K562 (cell line): ENCODE measurements around the gene C20orf96. TPM values are rescaled to one million over a fixed set of nuclear protein-coding genes. Genes with fewer than 3 reads are reported as not detected.

Source experiments
- C11orf30 ChIP-seq: fragments of 450-650 bp; IDR thresholded peaks from 2 replicates; pipeline ENCODE4 v1.6.1; 2016; ENCODE audit warnings: low read depth, mild to moderate bottlenecking
- CBFA2T3 ChIP-seq: fragments of 450-650 bp; IDR thresholded peaks from 2 replicates; pipeline ENCODE4 v1.6.1; 2017
- CHD1 ChIP-seq: fragments of 200-600 bp; sonication (generic); IDR thresholded peaks from one replicate; pipeline ENCODE4 v1.6.1; 2012; ENCODE audit warnings: mild to moderate bottlenecking, moderate library complexity, low read length, inconsistent platforms
- COPS2 ChIP-seq: fragments of 450-650 bp; conservative IDR thresholded peaks from 2 replicates; pipeline ENCODE4 v1.6.1; 2016; ENCODE audit warnings: mild to moderate bottlenecking, moderate library complexity
- CUX1 ChIP-seq: fragments of 200-800 bp; sonication (Bioruptor generic); IDR thresholded peaks from 2 replicates; pipeline ENCODE4 v1.6.1; 2016; ENCODE audit warnings: missing genetic modification characterization, missing compliant biosample characterization
- E4F1 ChIP-seq: fragments of 250-450 bp; sonication (Bioruptor Pico); IDR thresholded peaks from 2 replicates; pipeline ENCODE4 v1.5.0; 2021; ENCODE audit warnings: mild to moderate bottlenecking, borderline replicate concordance
- EZH2 ChIP-seq: IDR thresholded peaks from 2 replicates; pipeline ENCODE4 v1.6.1; 2012; ENCODE audit warnings: low read depth, mild to moderate bottlenecking, inconsistent platforms, low read length, borderline replicate concordance
- HDAC1 ChIP-seq, 2 experiments: fragments of 450-650 bp; IDR thresholded peaks; 2 replicates each; pipeline ENCODE4 v1.6.1; 2016 to 2017; ENCODE audit warnings: inconsistent platforms in 1 of 2, mild to moderate bottlenecking in 1 of 2, moderate library complexity in 1 of 2
- IRF9 ChIP-seq: fragments of 450-650 bp; IDR thresholded peaks from 2 replicates; pipeline ENCODE4 v1.6.1; 2016; ENCODE audit warnings: missing biosample characterization, missing genetic modification characterization
- KAT7 ChIP-seq: sonication (generic); formaldehyde crosslinking; IDR thresholded peaks from 2 replicates; pipeline ENCODE4 v1.8.0; 2022; ENCODE audit warnings: missing genetic modification reagents, mild to moderate bottlenecking, borderline replicate concordance
- KLF1 ChIP-seq: fragments of 450-650 bp; IDR thresholded peaks from 2 replicates; pipeline ENCODE4 v1.6.1; 2016; ENCODE audit warnings: missing genetic modification characterization, missing compliant biosample characterization
- NFIC ChIP-seq: fragments of 450-650 bp; IDR thresholded peaks from 2 replicates; pipeline ENCODE4 v1.6.1; 2017; ENCODE audit warnings: mild to moderate bottlenecking, inconsistent platforms
- PRPF4 ChIP-seq: fragments of 200-400 bp; formaldehyde crosslinking; IDR thresholded peaks from one replicate; pipeline ENCODE4 v1.6.1; 2017; ENCODE audit warnings: low read length, low read depth, mild to moderate bottlenecking; ENCODE audit not compliant: insufficient read depth, poor library complexity, severe bottlenecking
- RBM25 ChIP-seq: fragments of 200-400 bp; formaldehyde crosslinking; IDR thresholded peaks from 2 replicates; pipeline ENCODE4 v1.6.1; 2018; ENCODE audit warnings: low read length, low read depth, moderate library complexity; ENCODE audit not compliant: severe bottlenecking
- RFX5 ChIP-seq: IDR thresholded peaks from 2 replicates; pipeline ENCODE4 v1.6.1; 2011; ENCODE audit warnings: low read depth, mild to moderate bottlenecking, improper control_type of control experiment, low read length
- SOX6 ChIP-seq: fragments of 450-650 bp; IDR thresholded peaks from 2 replicates; pipeline ENCODE4 v1.6.1; 2014; ENCODE audit warnings: mild to moderate bottlenecking
- STAG1 ChIP-seq: sonication (generic); formaldehyde crosslinking; IDR thresholded peaks from 2 replicates; pipeline ENCODE4 v1.5.0; 2020; ENCODE audit warnings: missing genetic modification reagents, borderline replicate concordance
- TAF7 ChIP-seq: fragments of 450-650 bp; IDR thresholded peaks from 2 replicates; pipeline ENCODE4 v1.6.1; 2016; ENCODE audit warnings: missing genetic modification characterization, missing compliant biosample characterization
- TCF3 ChIP-seq: sonication (generic); formaldehyde crosslinking; IDR thresholded peaks from 2 replicates; pipeline ENCODE4 v1.4.0; 2020; ENCODE audit warnings: mild to moderate bottlenecking, missing genetic modification reagents
- ZFPM2 ChIP-seq: fragments of 250-450 bp; sonication (Bioruptor Pico); IDR thresholded peaks from 2 replicates; pipeline ENCODE4 v1.5.1; 2022; ENCODE audit warnings: mild to moderate bottlenecking
- ZNF707 ChIP-seq: fragments of 250-450 bp; sonication (Bioruptor Pico); conservative IDR thresholded peaks from 2 replicates; pipeline ENCODE4 v1.8.0; 2022; ENCODE audit warnings: inconsistent platforms, mild to moderate bottlenecking, moderate library complexity
- ZNF76 ChIP-seq: fragments of 250-450 bp; sonication (Bioruptor Pico); IDR thresholded peaks from 2 replicates; pipeline ENCODE4 v1.4.0; 2020; ENCODE audit warnings: mild to moderate bottlenecking, moderate library complexity, borderline replicate concordance
- polyA plus RNA-seq, 8 experiments: library from polyadenylated mRNA; depleted of rRNA in 4 of 8; stranded (reverse) in 5 of 8; unstranded in 3 of 8; fragments of >200 nt; fragmentation: Nextera tagmentation in 2 of 8; fragmentation: Illumina TruSeq in 1 of 8; extraction: Ambion mirVana in 2 of 8; extraction: Trizol in 1 of 8; gene quantifications; 2 replicates each; pipeline versions ENCODE4 v1.2.1 to v1.2.3, GENCODE V29; 2011 to 2014; ENCODE audit warnings: inconsistent platforms in 1 of 8, missing spikeins in 1 of 8
- total RNA-seq, 7 experiments: library from RNA; depleted of rRNA in 6 of 7; stranded (reverse); fragments of >200 nt in 6 of 7; fragmentation: Illumina TruSeq in 2 of 7; extraction: Trizol in 2 of 7; gene quantifications; 2 replicates each; pipeline versions ENCODE4 v1.2.1 to v1.2.3, GENCODE V29; 2011 to 2021; ENCODE audit warnings: low replicate concordance in 1 of 7

The C20orf96 gene
- total and polyA plus RNA-seq, 9 of the 15 experiments (the other 6 are each of a cell fraction or from before 2014, with no cell fraction given) = 1.7 to 11.7 (median 4.2) TPM

DNA sequence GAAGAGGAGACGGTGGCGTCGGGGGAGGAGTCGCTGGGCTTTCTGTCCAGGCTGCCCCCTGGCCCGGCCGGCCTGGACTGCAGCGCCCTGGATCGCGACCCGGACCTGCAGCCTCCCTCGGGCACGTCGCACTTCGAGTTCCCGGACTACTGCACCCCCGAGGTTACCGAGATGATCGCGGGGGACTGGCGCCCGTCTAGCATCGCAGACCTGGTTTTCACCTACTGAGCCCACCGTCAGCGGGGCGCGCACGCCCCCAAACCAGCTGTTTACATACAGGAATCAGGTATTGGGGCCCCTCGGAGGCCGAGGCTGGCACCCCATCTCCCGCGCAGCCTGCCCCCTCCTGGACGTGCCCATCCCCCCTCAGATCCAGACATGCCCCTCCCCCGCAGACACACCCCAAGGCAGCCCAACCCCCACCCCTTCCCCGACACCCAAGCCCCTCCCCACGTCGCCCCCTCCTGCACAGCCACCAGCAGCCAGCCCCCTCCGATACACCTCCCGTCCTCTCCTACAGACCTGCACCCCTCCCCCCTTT, 36.2 kb upstream of the C20orf96 start (continued):
- TF ChIP-seq E4F1 (CRISPR knock-in tag) (no peak), TCF3 (CRISPR knock-in tag) (0 out of 2 replicates have a peak, but pooled peaks have one; percentile 12), KAT7 (peak; percentile 69; the same call in 1 of the 2 replicates), EZH2 (no peak), ZNF76 (no peak), CBFA2T3 (no peak), ZFPM2 (CRISPR knock-in tag) (no peak), NFIC (peak; percentile 57), PRPF4 (no peak), CUX1 (CRISPR knock-in tag) (no peak), IRF9 (no peak), STAG1 (CRISPR knock-in tag) (no peak), RBM25 (no peak), SOX6 (no peak), KLF1 (tag) (no peak), RFX5 (peak; percentile 34; the same call in 1 of the 2 replicates), ZNF707 (CRISPR knock-in tag) (no peak), CHD1 (peak; percentile 64), COPS2 (no peak), C11orf30 (no peak), HDAC1 (IDR thresholded peaks at IDR 0.05) (0 out of 4 replicates have a peak, but pooled peaks of 1 of the 2 experiments have one; percentile 17), TAF7 (tag) (no peak)
